SK-N-SH treated with all-trans-retinoic acid at 6 μM for 48 hours (cell line): ENCODE data around the gene CD84.
"Not testable (repeated sequence)": the region's sequence is repeated elsewhere in the genome, so short reads cannot be mapped to it uniquely, and the experiment has no call there.

Experiments used
- ATAC-seq: fragments of 200-7000 bp; cut with Tn5 transposase; 3 replicates; pipeline ENCODE4 v1.9.1; 2020; ENCODE audit warnings: mild to moderate bottlenecking, moderate library complexity
- ARNTL ChIP-seq: fragments of 450-650 bp; formaldehyde crosslinking; IDR thresholded peaks from 2 replicates; pipeline ENCODE4 v1.5.0; 2020; ENCODE audit warnings: low read depth, mild to moderate bottlenecking, moderate library complexity, borderline replicate concordance
- BACH2 ChIP-seq: fragments of 250-450 bp; sonication (Bioruptor Pico); IDR thresholded peaks from 2 replicates; pipeline ENCODE4 v1.9.0; 2021; ENCODE audit warnings: mild to moderate bottlenecking, borderline replicate concordance
- CSDC2 ChIP-seq: fragments of 250-450 bp; sonication (Bioruptor Pico); IDR thresholded peaks from 2 replicates; pipeline ENCODE4 v1.5.0; 2020; ENCODE audit warnings: mild to moderate bottlenecking, moderate library complexity
- ESRRG ChIP-seq: fragments of 250-450 bp; sonication (Bioruptor Pico); IDR thresholded peaks from 2 replicates; pipeline ENCODE4 v1.6.1; 2021; ENCODE audit warnings: mild to moderate bottlenecking
- RARB ChIP-seq: fragments of 250-450 bp; sonication (Bioruptor Pico); IDR thresholded peaks from 2 replicates; pipeline ENCODE4 v1.8.0; 2021; ENCODE audit warnings: mild to moderate bottlenecking, moderate library complexity
- TOX ChIP-seq: fragments of 250-450 bp; sonication (Bioruptor Pico); IDR thresholded peaks from 2 replicates; pipeline ENCODE4 v1.8.0; 2021; ENCODE audit warnings: mild to moderate bottlenecking, moderate library complexity, borderline replicate concordance
- ZC3H10 ChIP-seq: fragments of 250-450 bp; sonication (Bioruptor Pico); IDR thresholded peaks from 2 replicates; pipeline ENCODE4 v1.5.1; 2021; ENCODE audit warnings: mild to moderate bottlenecking, moderate library complexity
- ZFP3 ChIP-seq: fragments of 250-450 bp; sonication (Bioruptor Pico); IDR thresholded peaks from 2 replicates; pipeline ENCODE4 v1.5.0; 2020; ENCODE audit warnings: mild to moderate bottlenecking, moderate library complexity
- ZFP30 ChIP-seq: fragments of 450-650 bp; formaldehyde crosslinking; IDR thresholded peaks from 2 replicates; pipeline ENCODE4 v1.5.0; 2022; ENCODE audit warnings: mild to moderate bottlenecking, moderate library complexity
- ZNF565 ChIP-seq: fragments of 450-650 bp; formaldehyde crosslinking; conservative IDR thresholded peaks from 2 replicates; pipeline ENCODE4 v1.5.0; 2020; ENCODE audit warnings: low read depth, mild to moderate bottlenecking, moderate library complexity
- ZNF70 ChIP-seq: fragments of 450-650 bp; formaldehyde crosslinking; IDR thresholded peaks from 2 replicates; pipeline ENCODE4 v1.5.0; 2020; ENCODE audit warnings: mild to moderate bottlenecking, moderate library complexity
- ZNF8 ChIP-seq: fragments of 450-650 bp; formaldehyde crosslinking; IDR thresholded peaks from 2 replicates; pipeline ENCODE4 v1.5.0; 2020; ENCODE audit warnings: mild to moderate bottlenecking, moderate library complexity
- TF ChIP-seq, protein P1 (sequence below): fragments of 250-450 bp; sonication (Bioruptor Pico); IDR thresholded peaks from 2 replicates; pipeline ENCODE4 v1.5.0; 2020; ENCODE audit warnings: mild to moderate bottlenecking, moderate library complexity
- TF ChIP-seq, protein P2 (sequence below): fragments of 250-450 bp; sonication (Bioruptor Pico); IDR thresholded peaks from 2 replicates; pipeline ENCODE4 v1.8.0; 2020; ENCODE audit warnings: mild to moderate bottlenecking, moderate library complexity, borderline replicate concordance
- TF ChIP-seq, protein P3 (sequence below): fragments of 250-450 bp; sonication (Bioruptor Pico); IDR thresholded peaks from 2 replicates; pipeline ENCODE4 v1.5.1; 2020; ENCODE audit warnings: low read depth, mild to moderate bottlenecking, moderate library complexity
- TF ChIP-seq, protein P4 (sequence below): fragments of 250-450 bp; sonication (Bioruptor Pico); IDR thresholded peaks from 2 replicates; pipeline ENCODE4 v1.8.0; 2021; ENCODE audit warnings: low read depth, mild to moderate bottlenecking, moderate library complexity, borderline replicate concordance

Gene CD84

DNA sequence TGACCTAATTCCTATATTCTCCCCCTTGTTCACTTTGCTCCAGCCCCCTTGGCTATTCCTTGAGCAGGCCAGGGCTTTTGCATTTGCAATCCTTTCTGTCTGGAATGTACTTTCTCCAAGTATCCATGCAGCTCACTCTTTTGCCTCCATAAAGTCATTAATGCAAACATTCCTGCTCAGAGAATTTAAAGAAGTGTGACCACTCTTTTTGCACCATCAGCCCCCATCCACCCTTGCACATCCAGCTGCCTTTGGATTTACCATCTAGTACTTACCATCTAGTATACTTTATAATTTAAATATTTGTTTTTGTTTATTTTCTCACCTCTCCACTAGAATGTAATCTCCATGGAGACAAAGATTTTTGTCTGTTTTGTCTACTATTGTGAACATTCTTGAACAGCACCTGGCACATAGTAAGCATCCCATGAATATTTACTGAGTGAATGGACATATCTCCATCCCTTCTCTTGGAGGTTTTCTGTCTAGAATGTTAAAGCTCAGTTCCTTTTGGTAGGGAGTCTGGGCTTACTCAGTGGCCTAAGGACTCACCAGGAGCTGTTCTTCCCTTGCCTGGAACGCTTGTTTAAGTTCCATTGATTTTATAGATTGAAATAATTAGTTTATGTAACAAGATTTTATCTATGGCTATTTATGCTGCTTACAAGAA lies 78.8 kb downstream of the CD84 start (continued):
- no peak for TF ChIP-seq CSDC2 (CRISPR knock-in tag)
- TF ChIP-seq ZNF8 = no peak
- TF ChIP-seq, all 23 proteins: peak for 0

DNA sequence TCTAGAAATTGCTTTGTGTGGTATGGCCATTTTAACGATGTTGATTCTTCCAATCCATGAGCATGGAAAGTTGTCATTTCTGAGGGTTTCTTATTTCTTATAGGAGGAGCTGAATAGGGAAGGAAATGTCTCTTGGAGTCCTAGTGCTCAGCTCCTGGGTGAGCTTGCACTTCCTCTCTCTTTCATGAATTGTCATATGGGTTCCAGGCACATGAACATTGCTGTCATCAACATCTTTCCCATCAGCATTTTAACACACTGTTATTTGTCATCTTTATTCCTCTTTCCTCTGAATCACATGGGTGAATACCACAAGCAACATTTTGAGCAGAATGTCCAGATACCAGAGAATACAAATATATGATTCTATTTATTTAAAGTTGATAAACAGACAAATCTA lies 79.7 kb downstream of the CD84 start:
- TF ChIP-seq, protein P1, sequence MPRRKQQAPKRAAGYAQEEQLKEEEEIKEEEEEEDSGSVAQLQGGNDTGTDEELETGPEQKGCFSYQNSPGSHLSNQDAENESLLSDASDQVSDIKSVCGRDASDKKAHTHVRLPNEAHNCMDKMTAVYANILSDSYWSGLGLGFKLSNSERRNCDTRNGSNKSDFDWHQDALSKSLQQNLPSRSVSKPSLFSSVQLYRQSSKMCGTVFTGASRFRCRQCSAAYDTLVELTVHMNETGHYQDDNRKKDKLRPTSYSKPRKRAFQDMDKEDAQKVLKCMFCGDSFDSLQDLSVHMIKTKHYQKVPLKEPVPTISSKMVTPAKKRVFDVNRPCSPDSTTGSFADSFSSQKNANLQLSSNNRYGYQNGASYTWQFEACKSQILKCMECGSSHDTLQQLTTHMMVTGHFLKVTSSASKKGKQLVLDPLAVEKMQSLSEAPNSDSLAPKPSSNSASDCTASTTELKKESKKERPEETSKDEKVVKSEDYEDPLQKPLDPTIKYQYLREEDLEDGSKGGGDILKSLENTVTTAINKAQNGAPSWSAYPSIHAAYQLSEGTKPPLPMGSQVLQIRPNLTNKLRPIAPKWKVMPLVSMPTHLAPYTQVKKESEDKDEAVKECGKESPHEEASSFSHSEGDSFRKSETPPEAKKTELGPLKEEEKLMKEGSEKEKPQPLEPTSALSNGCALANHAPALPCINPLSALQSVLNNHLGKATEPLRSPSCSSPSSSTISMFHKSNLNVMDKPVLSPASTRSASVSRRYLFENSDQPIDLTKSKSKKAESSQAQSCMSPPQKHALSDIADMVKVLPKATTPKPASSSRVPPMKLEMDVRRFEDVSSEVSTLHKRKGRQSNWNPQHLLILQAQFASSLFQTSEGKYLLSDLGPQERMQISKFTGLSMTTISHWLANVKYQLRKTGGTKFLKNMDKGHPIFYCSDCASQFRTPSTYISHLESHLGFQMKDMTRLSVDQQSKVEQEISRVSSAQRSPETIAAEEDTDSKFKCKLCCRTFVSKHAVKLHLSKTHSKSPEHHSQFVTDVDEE (CRISPR knock-in tag) = no peak
- TF ChIP-seq ZFP30 (CRISPR knock-in tag) = no peak
- TF ChIP-seq, protein P2, sequence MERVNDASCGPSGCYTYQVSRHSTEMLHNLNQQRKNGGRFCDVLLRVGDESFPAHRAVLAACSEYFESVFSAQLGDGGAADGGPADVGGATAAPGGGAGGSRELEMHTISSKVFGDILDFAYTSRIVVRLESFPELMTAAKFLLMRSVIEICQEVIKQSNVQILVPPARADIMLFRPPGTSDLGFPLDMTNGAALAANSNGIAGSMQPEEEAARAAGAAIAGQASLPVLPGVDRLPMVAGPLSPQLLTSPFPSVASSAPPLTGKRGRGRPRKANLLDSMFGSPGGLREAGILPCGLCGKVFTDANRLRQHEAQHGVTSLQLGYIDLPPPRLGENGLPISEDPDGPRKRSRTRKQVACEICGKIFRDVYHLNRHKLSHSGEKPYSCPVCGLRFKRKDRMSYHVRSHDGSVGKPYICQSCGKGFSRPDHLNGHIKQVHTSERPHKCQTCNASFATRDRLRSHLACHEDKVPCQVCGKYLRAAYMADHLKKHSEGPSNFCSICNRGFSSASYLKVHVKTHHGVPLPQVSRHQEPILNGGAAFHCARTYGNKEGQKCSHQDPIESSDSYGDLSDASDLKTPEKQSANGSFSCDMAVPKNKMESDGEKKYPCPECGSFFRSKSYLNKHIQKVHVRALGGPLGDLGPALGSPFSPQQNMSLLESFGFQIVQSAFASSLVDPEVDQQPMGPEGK (CRISPR knock-in tag) = no peak
- no peak for TF ChIP-seq ESRRG (CRISPR knock-in tag)
- ATAC-seq = no peak

DNA sequence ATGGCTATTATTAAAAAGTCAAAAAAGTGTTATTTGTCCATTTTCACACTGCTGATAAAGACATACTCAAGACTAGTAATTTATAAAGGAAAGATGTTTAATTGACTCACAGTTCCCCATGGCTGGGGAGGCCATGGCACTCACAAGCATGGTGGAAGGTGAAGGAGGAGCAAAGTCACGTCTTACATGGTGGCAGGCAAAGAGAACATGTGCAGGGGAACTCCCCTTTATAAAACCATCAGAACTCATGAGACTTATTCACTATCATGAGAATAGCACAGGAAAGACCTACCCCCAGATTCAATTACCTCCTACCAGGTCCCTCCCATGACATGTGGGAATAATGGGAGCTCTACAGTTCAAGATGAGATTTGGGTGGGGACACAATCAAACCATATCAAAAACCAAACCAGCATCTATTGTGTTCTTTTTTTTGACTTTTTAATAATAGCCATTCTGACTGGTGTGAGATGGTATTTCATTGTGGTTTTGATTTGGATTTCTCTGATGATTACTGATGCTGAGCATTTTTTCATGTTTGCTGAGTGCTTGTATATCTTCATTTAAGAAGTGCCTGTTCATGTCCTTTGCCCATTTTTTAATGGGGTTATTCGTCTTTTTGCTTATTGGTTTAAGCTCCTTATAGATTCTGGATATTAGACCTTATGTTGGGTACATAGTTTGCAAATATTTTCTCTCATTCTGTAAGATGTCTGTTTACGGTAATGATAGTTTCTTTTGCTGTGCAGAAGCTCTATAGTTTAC lies 80.8 kb downstream of the CD84 start:
- ATAC-seq = not testable (repeated sequence)

DNA sequence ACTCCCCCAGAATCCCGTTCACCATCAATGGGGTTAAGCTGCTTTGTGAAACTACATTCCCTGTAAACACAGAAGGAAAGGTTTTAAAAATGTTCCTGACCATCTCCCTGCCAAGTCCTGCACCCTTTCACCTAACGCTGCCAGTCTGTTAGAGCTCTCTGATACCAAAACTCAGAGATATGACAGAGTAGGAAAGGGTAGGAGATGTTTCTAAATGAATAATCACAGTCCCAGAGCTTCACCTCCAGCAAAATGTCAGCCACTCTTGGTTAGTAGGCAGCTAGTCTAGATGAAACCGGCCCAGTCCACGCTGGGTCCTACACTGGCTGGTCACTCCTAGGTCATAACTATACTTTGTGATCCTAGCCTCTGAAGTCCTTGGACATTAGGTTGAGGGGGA lies 83.0 kb downstream of the CD84 start:
- TF ChIP-seq, protein P1 (CRISPR knock-in tag) = no peak
- TF ChIP-seq ARNTL (CRISPR knock-in tag) (no peak), ZNF565 (no peak), ZC3H10 (CRISPR knock-in tag) (no peak), ZFP3 (no peak), ZNF8 (no peak), BACH2 (CRISPR knock-in tag) (no peak), ESRRG (CRISPR knock-in tag) (no peak), CSDC2 (CRISPR knock-in tag) (no peak), ZNF70 (no peak), TOX (CRISPR knock-in tag) (no peak), RARB (no peak)
- TF ChIP-seq, protein P3, sequence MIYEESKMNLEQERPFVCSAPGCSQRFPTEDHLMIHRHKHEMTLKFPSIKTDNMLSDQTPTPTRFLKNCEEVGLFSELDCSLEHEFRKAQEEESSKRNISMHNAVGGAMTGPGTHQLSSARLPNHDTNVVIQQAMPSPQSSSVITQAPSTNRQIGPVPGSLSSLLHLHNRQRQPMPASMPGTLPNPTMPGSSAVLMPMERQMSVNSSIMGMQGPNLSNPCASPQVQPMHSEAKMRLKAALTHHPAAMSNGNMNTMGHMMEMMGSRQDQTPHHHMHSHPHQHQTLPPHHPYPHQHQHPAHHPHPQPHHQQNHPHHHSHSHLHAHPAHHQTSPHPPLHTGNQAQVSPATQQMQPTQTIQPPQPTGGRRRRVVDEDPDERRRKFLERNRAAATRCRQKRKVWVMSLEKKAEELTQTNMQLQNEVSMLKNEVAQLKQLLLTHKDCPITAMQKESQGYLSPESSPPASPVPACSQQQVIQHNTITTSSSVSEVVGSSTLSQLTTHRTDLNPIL (CRISPR knock-in tag) = no peak
- TF ChIP-seq, protein P4, sequence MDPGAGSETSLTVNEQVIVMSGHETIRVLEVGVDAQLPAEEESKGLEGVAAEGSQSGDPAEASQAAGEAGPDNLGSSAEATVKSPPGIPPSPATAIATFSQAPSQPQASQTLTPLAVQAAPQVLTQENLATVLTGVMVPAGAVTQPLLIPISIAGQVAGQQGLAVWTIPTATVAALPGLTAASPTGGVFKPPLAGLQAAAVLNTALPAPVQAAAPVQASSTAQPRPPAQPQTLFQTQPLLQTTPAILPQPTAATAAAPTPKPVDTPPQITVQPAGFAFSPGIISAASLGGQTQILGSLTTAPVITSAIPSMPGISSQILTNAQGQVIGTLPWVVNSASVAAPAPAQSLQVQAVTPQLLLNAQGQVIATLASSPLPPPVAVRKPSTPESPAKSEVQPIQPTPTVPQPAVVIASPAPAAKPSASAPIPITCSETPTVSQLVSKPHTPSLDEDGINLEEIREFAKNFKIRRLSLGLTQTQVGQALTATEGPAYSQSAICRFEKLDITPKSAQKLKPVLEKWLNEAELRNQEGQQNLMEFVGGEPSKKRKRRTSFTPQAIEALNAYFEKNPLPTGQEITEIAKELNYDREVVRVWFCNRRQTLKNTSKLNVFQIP (CRISPR knock-in tag) = no peak
- TF ChIP-seq, protein P2 (CRISPR knock-in tag) = no peak
- TF ChIP-seq, all 23 proteins: peak for 0
- no peak for ATAC-seq
